HL-60 (cell line): ENCODE measurements around the gene MSH3.

Experiments used
- DNase-seq, 2 experiments: peaks; one replicate each; pipeline ENCODE4 v3.0.0-alpha.2; 2010 to 2020; ENCODE audit warnings: low read depth in 1 of 2, low spot score in 1 of 2
- H3K27ac ChIP-seq: fragments of 250-450 bp; sonication (Bioruptor Pico); replicated peaks from 2 replicates; pipeline ENCODE4 v1.5.1; 2020; ENCODE audit warnings: mild to moderate bottlenecking, moderate library complexity
- H3K27me3 ChIP-seq: fragments of 250-450 bp; sonication (Bioruptor Pico); 2 replicates; pipeline ENCODE4 v1.5.1; 2021; ENCODE audit warnings: mild to moderate bottlenecking, moderate library complexity; ENCODE audit not compliant: insufficient read depth, poor library complexity, severe bottlenecking
- H3K4me3 ChIP-seq: replicated peaks from 2 replicates; pipeline ENCODE4 v1.5.1; 2011; ENCODE audit warnings: mild to moderate bottlenecking, control low read depth, low read length; ENCODE audit not compliant: insufficient read depth
- CTCF ChIP-seq: IDR thresholded peaks from one replicate; pipeline ENCODE4 v1.5.1; 2011; ENCODE audit warnings: low read length, control low read depth, inconsistent platforms; ENCODE audit not compliant: insufficient read depth
- GABPA ChIP-seq: IDR thresholded peaks from 2 replicates; pipeline ENCODE4 v1.6.1; 2012; ENCODE audit warnings: low read depth
- POLR2AphosphoS5 ChIP-seq: IDR thresholded peaks from 2 replicates; pipeline ENCODE4 v1.6.1; 2012; ENCODE audit warnings: low read depth
- REST ChIP-seq: IDR thresholded peaks from 2 replicates; pipeline ENCODE4 v1.6.1; 2012; ENCODE audit warnings: low read depth; ENCODE audit not compliant: insufficient replicate concordance
- SPI1 ChIP-seq: IDR thresholded peaks from 2 replicates; pipeline ENCODE4 v1.6.1; 2012; ENCODE audit warnings: low read depth, mild to moderate bottlenecking, borderline replicate concordance

MSH3 gene

DNA sequence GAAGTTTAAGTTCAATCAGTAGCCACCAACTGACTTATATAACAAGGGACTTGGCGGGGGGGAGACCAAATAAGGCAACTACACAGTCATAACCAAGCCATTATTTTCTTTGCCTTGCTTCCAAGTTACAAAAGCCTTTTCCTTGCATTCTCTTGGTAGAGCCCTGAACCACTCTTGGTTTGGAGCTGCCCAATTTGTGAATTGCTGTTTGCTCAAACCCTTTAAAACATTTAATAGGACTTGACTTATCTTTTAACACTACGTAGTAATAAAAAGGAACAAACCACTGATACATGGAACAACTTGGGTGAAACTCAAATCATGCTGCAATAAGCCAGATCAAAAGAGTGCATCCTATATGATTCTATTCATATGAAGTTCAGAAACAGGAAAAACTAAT, 31.7 kb upstream of the MSH3 start:
- H3K27me3 ChIP-seq, result no peaks in the 10 kb centered on the region
- DNase-seq, result no peak
- H3K27ac ChIP-seq, result no peak overlapping the region
- TF ChIP-seq CTCF, result no peak
- no peak overlapping the region for H3K4me3 ChIP-seq

DNA sequence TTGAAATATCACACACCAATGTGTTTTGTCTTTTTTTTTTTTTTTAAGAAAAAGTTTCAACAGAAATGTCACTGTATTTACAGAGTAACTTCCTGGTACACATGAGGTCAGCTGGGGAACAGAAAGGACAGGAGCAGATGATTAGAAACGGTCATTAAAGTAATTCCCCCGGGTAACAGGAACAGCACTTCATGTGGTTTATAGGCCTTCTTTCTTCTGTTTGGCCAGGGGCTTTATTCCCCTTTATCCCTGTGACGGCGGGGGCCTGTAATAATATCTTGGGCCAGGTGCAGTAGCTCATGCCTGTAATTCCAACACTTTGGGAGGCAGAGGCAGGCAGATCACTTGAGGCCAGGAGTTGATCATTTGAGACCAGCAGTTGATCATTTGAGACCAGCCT, 30.5 kb upstream of the MSH3 start:
- Histone ChIP-seq H3K4me3 (no peak overlapping the region), H3K27me3 (no peaks in the 10 kb centered on the region), H3K27ac (no peak overlapping the region)
- DNase-seq, result no peak
- TF ChIP-seq SPI1, result no peak
- TF ChIP-seq POLR2AphosphoS5, result no peak
- TF ChIP-seq CTCF, result no peak

GRCh38 chr5:80625230-80625629, 29.2 kb upstream of the MSH3 start:
- no peak overlapping the region for H3K27ac ChIP-seq
- H3K4me3 ChIP-seq, result no peak overlapping the region
- no peak for TF ChIP-seq SPI1
- TF ChIP-seq CTCF, result no peak
- TF ChIP-seq REST, result no peak
- TF ChIP-seq GABPA, result no peak
- TF ChIP-seq POLR2AphosphoS5, result no peak
- no peak for DNase-seq
- H3K27me3 ChIP-seq, result no peaks in the 10 kb centered on the region

DNA sequence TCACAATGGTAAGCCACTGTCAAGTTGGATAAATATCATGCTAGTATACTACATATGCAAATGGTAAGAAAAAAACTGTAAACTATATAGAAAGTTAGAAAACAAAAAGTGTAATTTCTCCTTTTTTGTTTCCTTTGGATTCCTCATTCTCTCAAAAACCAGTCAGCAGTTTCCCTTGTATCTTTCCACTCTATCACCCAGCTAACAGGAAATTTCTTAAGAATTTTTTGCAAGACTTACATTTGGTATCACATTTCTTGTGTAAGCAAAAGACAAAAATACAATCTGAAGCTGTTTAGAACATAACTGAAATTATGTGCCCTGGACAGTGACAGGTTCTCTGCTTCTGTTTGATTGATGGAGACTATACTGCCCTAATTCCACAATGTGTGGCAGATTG, 25.2 kb upstream of the MSH3 start:
- DNase-seq, result no peak
- Histone ChIP-seq H3K4me3 (no peak overlapping the region), H3K27ac (no peak overlapping the region; the same call in 1 of the 2 replicates), H3K27me3 (no peaks in the 10 kb centered on the region)
- TF ChIP-seq POLR2AphosphoS5 (no peak), CTCF (no peak), REST (no peak), GABPA (no peak), SPI1 (no peak)
